ENCODE measurements around the gene MKX.

- TF ChIP-seq POLR2A (IDR thresholded peaks at IDR 0.05): no peak
- TF ChIP-seq, protein P1, sequence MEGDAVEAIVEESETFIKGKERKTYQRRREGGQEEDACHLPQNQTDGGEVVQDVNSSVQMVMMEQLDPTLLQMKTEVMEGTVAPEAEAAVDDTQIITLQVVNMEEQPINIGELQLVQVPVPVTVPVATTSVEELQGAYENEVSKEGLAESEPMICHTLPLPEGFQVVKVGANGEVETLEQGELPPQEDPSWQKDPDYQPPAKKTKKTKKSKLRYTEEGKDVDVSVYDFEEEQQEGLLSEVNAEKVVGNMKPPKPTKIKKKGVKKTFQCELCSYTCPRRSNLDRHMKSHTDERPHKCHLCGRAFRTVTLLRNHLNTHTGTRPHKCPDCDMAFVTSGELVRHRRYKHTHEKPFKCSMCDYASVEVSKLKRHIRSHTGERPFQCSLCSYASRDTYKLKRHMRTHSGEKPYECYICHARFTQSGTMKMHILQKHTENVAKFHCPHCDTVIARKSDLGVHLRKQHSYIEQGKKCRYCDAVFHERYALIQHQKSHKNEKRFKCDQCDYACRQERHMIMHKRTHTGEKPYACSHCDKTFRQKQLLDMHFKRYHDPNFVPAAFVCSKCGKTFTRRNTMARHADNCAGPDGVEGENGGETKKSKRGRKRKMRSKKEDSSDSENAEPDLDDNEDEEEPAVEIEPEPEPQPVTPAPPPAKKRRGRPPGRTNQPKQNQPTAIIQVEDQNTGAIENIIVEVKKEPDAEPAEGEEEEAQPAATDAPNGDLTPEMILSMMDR (IDR thresholded peaks at IDR 0.05): no peak
Observed at GRCh38 chr10:27699776-27700175, 45.8 kb downstream of the MKX start.
